ENCODE measurements around the gene ADCY3.
A peak's percentile ranks its signal among the peaks of the same experiment; 100 is the strongest.

Gene ADCY3

GRCh38 chr2:24819442-24820174 is 100.4 kb downstream of the ADCY3 start:
- H3K4me3 ChIP-seq (ENCODE audit: low read length), result no peak overlapping the region
- no peak for DNase-seq (ENCODE audit: low read depth)
- no peak for TF ChIP-seq CTCF (IDR thresholded peaks at IDR 0.05; ENCODE audit: insufficient read depth, low read depth, low read length, missing control alignments)

DNA sequence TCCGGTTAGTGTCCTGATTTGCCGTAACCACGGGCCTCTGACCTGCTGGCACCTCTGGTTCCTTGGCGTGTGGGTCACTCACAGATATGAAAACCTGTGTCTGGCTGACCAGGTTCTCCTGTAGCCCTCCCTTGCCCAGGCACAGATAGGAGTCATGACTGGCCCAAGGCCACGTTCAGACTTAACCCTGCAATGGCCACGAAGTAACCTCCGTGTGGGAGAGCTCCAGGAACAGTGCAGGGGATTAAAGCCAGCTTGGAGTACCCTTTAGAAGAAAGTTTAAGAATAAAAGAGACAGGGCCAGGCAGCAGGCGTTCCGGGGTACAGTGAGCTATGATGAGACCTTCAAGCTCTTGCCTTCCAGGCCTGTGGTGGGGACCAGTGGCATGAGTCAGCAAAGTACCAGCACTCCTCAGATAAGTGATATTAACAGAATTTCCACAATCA is 101.3 kb downstream of the ADCY3 start:
- no peak for DNase-seq (ENCODE audit: low read depth)
- H3K4me3 ChIP-seq (ENCODE audit: low read length), result no peak overlapping the region
- TF ChIP-seq CTCF (IDR thresholded peaks at IDR 0.05; ENCODE audit: insufficient read depth, low read depth, low read length, missing control alignments), result no peak

- TF ChIP-seq CTCF (IDR thresholded peaks at IDR 0.05; ENCODE audit: insufficient read depth, low read depth, low read length, missing control alignments), result no peak
- no peak overlapping the region for H3K4me3 ChIP-seq (ENCODE audit: low read length)
- peak; percentile 49 for DNase-seq (ENCODE audit: low read depth)
Observed at GRCh38 chr2:24816884-24817283, 103.2 kb downstream of the ADCY3 start.

- DNase-seq (ENCODE audit: low read depth), result no peak
- no peak for TF ChIP-seq CTCF (IDR thresholded peaks at IDR 0.05; ENCODE audit: insufficient read depth, low read depth, low read length, missing control alignments)
- H3K4me3 ChIP-seq (ENCODE audit: low read length), result no peak overlapping the region
Observed at GRCh38 chr2:24816404-24816803, 103.6 kb downstream of the ADCY3 start.

GRCh38 chr2:24815171-24815570 is 104.9 kb downstream of the ADCY3 start:
- TF ChIP-seq CTCF (IDR thresholded peaks at IDR 0.05; ENCODE audit: insufficient read depth, low read depth, low read length, missing control alignments), result no peak
- no peak overlapping the region for H3K4me3 ChIP-seq (ENCODE audit: low read length)
- DNase-seq (ENCODE audit: low read depth), result no peak

- no peak for TF ChIP-seq CTCF (IDR thresholded peaks at IDR 0.05; ENCODE audit: insufficient read depth, low read depth, low read length, missing control alignments)
Observed at GRCh38 chr2:24814516-24814915, 105.5 kb downstream of the ADCY3 start.

DNA sequence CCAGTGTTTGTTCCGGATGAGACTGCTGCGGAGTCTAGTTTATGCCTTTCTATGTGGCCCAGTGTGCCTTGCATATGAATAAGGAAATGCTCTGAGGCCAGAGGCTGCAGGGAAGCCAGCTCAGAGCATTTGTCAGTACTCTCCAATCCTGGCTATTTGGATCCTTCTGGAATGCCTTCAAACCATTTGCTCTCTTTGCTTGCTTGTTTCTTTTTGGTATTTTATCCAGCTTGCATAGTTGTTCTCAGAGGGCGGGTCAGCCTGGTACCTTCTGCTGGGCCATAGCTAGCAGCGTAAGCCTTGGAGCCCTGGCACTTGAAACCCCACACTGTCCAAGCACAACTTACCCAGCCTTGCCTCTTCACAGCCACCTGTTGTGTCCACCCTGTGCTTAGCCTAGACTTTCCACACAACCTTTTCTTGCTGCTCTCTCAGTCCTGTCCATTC is 106.3 kb downstream of the ADCY3 start:
- no peak overlapping the region for H3K4me3 ChIP-seq (ENCODE audit: low read length)
- TF ChIP-seq CTCF (IDR thresholded peaks at IDR 0.05; ENCODE audit: insufficient read depth, low read depth, low read length, missing control alignments), result no peak
- DNase-seq (ENCODE audit: low read depth), result no peak

More at GRCh38 chr2:24814516-24814915, 105.5 kb downstream of the ADCY3 start:
- no peak overlapping the region for H3K4me3 ChIP-seq (ENCODE audit: low read length)
- no peak for DNase-seq (ENCODE audit: low read depth)

All from epithelial cell of esophagus (primary cell).